Left lobe of liver (tissue), 2 donors: ENCODE measurements around the gene ARL16. TPM values are rescaled to one million over a fixed set of nuclear protein-coding genes. Genes with fewer than 3 reads are reported as not detected.

Source experiments
- ATAC-seq: fragments of 200-7000 bp; cut with Tn5 transposase; one replicate; pipeline ENCODE4 v1.9.1; 2020; ENCODE audit warnings: mild to moderate bottlenecking, moderate library complexity
- DNase-seq: peaks from one replicate; pipeline ENCODE4 v3.0.0-alpha.2; 2020; ENCODE audit warnings: low spot score
- total RNA-seq: library from RNA; stranded (reverse); gene quantifications from one replicate; pipeline ENCODE4 v1.2.1, GENCODE V29; 2021
- donor health status: DM: no; HTN: no; CAD: no; lungs with moderate emphysema.
- donor health status: DM: no; HTN: yes; CAD: no.

ARL16 gene
- total RNA-seq, 1 donor from 2014 or later: 5.1 TPM

DNA sequence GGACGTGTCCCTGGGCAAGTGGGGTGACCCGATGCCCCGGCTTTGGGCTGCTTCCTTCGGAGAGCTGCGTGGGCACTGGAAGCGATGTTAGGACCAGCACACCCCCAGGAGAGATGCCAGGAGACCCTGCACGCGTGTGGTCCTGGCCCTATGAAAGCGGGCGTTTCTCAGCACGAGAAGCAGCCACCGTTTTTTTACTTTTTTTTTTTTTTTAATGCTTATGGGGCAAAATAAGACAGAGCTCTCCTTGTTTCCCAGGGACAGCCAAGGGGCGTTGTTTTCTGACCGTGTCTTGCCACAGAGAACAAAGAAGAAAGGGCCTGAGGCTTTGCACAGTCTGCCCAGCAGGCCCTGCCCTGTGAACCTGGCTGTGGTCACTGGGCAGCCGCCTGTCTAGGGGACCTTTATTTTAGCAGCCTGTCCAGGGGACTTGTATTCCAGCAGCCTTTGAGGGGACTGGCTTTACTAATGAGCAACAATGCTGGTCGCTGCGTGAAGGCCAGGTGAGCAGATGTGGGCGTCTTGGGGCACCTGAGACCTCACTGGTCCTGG is 29.5 kb upstream of the ARL16 start:
- ATAC-seq: peak; percentile 3
- no peak for DNase-seq

DNA sequence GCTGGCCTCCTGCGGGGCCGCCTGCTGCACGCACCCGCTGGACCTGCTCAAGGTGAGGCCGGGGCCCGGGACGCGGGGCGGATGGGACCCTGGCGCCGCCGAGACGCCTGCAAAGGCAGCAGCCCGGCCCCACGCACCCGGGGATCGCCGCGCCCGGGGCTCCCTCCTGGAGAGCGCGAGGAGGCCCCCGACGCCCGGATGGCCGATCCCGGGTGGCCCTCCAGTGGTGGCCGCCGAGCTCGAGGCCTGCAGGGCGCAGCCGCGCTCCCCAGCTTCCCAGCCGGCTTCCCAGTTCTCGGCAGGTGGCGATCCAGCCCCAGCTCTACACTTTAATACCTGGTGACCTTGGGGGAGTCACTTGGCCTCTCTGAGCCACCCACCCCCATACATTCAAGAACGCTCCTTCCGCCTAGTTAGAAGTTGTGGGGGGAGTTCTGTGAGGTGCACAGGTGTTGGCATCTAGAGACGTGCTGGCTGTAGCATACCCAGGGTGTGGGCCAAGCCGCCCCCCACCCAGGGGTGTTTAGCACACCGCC is 28.9 kb upstream of the ARL16 start:
- DNase-seq (no peak), ATAC-seq (peak; percentile 1)

DNA sequence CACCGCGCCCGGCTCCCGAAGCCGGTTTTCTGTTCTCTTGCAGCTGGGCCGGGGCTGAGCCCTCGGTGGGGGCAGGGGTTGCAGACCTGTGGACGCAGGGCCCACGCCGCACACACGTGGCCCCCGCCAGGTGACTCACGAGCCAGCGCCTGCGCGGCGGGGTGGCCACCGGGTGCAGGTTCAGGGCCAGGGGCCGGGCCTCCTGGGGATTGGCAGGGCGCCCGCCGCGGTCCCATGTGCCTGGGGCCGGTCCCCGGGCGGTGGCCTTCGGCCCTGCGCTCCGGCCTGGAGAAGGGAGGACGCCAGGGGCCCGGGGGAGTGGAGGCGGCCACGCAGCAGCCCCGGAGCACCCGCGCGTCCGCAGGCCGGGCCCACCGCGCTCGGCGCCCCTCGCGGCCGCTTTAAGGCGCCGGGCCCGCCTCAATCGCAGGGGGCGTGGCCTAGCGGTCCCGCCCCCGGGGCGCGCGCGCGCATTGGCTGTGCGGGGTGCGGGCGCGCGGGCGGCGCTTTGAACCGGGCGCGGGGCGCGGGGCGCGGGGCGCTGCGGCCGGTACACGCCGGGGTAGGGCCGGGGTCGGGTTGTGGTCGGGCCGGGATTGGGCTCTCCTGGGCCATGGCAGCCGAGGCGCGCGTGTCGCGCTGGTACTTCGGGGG is 28.3 kb upstream of the ARL16 start, which contains the start of gene SLC25A10:
Gene SLC25A10, plus strand, starts transcription at position 471 of the 654 bp plus-strand sequence. Its CDS starts 143 bp downstream, at position 614.
- ATAC-seq: peak; percentile 62
- peak; percentile 97 for DNase-seq

DNA sequence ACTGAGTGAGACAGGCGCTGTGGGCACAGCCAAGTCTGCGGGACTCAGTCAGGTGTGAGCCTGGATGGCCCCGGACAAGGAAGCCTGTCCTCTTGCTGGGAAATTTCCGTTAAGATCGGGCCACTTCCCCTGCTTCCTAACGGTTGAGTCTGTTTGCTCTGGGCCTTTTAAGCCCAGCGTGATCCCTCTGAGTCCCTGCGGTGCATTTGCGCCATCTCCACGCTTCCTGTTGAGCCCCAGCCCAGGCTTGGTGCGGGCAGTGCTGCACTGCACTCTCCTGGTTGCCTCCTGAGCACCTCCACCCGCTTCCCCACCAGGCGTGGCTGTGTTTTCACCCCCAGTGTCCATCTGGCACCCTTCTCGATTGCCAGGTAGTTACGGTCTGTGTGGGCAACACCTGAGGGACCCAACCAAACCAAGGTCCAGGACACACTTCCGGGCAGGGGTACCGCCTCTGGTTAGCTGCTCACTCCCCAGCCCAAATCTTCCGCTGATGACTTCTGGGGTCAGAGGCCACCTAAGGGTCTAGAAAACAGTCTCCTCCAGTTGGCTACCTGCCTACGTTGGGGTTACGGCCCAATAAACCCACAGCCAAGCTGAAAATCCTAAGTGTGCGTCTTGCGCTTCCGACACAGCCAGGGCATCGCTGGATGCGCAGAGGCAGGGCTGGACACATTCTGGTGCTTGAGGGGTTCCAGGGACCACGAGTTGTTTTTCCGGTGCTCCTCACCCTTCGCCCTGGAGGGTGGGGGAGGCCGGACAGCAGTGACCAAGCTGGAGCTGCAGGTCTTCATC is 27.1 kb upstream of the ARL16 start:
- ATAC-seq: peak; percentile 8

DNA sequence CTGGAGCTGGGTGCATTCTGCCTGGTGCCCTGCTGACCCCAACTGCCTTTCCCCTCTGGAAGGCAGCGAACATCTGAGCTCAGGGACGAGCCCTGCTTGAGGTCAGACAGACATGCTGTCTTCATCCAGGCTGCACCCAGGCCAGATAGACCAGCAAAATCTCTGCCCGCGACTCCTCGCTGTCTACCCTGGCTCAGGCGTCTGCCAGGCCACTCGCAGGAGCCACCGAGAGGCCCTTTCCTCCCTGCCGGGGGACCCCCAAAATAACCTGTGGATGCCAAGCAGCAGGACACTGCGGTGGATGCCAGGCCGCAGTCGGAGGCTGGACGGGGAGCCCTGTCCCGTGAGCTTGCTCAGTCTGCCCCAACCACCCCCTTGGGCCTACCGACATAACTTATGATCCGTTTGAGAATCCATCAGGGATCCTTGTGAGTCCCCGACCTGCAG is 25.2 kb upstream of the ARL16 start:
- DNase-seq (no peak), ATAC-seq (no peak)

More for the DNA sequence above, 27.1 kb upstream of the ARL16 start:
- DNase-seq: no peak

DNA sequence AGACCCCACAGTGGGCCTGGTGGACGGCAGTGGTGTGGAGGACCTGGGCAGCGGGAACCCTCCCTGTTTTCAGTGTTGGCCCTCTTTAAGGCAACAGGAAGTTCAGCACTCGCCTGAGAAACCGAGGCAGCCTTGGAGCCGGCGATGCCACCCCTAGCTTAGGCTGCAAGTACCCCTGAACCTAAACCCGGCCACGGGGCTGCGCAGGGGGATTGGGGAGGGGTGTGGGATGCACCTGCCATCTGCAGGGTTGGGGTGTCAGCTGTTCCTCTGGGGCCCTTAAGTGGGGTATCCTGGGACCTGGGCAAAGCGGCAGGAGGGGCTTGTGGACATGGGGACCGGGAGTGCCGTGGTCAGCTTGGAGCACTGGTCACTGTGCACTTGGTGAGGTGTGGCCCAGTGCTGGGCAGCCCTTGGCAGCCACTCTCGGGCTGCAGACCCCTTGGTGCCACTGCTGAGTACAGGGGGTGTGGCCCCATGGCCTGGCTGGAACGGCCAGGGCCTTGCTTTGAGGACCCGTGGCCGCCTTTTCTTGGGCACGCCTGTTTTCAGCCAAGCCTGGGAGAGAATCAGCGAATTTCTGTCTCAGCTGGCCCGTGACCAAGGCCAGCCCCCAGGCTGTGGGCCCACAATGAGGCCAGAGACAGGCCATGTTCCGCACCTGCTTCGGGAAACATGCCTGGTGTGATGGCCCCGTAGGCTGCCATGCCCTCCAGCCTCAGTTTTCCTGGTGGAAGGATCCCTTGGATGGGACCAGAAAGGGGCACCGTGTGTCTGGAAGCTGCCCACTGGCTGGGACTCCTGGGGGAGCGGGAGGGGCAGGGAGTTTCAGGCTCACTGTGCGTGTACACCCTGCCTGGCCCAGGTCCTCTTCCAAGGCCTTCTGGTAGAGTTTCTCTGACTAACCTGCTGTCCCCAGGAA is 24.4 kb upstream of the ARL16 start:
- ATAC-seq: no peak
- DNase-seq: no peak

DNA sequence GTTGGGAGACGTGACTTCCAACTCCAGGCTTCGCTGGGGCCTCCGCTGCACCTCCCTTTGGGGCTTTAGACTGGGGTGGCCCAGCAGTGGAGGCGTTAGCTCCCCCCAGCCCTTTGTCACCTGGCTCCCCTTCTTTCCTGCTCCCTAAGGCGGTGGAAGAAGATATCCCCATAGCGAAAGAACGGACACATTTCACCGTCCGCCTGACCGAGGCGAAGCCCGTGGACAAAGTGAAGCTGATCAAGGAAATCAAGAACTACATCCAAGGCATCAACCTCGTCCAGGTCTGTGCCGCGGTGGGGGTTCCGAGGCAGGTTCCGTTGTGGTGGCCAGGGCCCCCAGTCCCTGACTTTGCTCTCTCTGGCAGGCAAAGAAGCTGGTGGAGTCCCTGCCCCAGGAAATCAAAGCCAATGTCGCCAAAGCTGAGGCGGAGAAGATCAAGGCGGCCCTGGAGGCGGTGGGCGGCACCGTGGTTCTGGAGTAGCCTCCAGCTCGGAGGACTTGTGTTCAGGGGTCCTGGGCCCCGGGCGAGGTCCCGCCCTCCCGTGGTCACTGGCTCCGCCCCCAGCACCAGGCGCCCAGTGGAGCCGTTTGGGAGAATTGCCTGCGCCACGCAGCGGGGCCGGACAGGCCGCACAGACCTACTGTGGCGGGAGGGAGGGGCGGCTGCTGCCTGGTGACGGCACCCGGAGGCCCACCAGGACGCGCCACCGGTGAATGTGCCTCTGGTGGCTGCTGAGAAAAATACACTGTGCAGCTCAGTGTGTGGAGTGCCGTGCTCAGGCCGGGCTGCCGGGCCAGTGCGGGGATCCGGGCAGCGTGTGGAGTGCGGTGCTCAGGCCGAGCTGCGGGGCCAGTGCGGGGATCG is 23.4 kb upstream of the ARL16 start:
- no peak for DNase-seq
- no peak for ATAC-seq

DNA sequence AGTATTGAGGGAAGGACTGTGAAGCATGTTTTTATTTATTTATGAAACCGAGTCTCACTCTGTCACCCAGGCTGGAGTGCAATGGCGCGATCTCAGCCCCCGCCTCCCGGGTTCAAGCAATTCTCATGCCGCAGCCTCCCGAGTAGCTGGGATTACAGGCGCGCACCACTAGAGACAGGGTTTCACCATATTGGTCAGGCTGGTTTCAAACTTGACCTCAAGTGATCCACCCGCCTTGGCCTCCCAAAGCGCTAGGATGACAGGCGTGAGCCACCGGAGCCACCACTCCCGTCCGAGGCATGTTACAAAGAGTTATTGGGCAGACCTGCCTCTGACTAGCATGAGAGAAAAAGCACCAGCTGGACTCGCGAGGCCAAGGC is 22.6 kb upstream of the ARL16 start:
- ATAC-seq: no peak
- DNase-seq: no peak

DNA sequence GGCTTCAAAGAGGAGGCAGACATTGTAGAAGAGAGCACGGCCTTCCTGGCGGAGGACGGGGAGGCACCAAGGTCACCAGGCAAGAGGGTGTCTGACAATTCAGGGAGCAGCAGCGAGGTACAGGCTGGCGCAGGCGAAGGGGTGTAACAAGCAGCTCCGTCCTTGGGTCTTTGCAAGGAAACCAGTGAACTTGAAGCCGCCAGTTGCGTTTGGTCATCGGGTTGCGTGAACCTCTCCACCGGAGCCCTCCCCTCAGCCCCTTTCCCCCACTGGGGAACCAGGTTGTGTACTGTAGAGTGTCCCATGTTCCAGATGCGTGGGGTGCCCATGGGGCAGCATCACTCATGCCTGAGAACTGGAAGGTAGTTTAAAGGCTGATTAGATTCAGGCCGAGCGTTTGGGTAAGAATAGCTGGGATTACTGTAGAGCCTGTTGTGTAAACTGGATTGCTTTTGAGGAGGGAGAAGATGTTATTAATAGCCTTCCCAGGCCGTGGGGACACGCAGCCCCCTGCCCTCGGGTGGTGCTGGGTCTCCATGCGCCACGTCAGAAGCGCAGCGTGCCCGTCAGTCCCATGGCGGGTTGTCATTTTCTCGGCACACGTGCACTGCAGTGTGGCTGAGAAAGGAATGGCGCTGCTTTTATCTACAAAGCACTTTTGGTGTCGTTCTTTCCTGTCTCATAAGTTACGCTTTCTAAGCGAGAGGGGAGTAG is 22.1 kb upstream of the ARL16 start:
- ATAC-seq: no peak
- DNase-seq: no peak

DNA sequence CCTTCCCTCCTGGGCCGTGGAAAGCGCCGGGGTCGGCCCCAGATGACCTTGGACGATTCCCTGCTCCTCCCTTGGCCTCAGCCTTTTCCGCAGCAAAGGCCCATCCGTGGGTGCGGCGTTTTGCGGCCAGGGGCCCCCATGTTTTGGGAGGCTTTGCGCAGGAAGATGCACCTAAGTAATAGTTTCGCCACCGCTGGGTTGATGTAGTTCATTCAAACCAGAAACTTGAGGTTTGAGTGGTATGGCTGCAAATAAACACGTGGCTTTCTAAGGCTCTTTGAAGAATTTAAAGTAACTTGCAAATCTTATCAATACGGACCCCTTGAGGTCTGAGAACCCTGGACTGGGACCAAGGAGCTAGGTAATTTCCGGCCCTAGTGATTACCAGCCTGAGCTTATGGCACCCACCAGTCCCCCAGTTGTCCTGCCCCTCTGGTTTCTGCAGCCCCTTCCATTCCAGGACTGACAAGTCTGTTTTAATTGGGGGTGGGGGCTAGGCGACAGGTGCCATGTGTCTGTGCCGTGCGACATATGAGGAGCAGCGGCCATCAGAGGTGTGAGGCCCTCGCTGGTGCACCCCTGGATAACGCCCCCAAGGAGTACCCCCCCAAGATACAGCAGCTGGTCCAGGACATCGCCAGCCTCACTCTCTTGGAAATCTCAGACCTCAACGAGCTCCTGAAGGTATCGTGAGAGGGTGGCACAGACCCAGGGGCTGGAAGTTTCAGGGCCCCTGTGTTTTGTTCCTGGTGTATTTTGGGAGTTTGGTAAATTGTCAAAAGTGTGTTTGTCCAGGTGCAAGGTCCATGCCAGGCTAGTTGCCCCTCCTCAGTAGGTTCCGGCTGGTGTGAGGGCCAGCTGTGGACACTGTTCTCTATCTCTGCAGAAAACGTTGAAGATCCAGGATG is 20.4 kb upstream of the ARL16 start:
- ATAC-seq (peak; percentile 36), DNase-seq (no peak)

DNA sequence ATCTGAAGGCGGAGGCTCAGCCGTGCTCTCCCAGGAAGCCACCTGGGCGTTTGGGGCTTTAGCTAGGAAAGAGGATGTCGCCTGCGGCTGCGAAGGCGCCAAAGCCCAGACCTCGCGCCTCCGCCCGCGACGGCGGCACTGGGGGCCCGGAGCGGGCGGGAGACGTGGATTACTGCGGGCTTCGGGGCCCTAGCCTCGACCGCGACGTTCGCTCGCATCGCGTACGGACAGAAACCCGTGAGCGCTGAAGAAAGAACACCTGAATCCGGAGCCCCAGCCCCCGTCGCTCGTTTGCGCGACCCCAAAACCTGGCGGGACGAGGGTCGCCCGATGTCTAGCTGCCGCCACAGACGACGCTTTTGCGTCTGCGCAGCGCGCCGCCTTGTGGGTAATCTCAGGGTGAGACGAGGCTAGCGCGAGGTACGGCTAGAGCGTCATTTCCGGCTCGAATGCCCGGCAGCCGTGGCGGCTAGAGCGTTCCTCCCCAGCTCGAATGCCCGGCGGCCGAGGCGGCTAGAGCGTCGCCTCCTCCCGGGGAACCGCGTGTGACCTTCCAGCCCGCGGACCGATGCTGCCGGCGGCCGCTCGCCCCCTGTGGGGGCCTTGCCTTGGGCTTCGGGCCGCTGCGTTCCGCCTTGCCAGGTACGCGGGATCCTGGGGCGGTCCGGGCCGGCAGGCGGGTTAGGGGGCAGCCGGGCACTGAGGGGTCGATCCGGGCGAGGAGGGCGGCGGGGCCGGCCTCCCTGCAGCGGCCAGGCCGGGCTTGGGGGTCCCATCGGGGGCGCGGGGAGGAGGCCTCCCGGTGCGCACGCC is 19.5 kb upstream of the ARL16 start, which contains the start of gene MRPL12:
Gene MRPL12, plus strand, starts transcription at position 434 of the 813 bp plus-strand sequence. Its CDS starts 135 bp downstream, at position 569.
- DNase-seq: peak; percentile 96
- ATAC-seq: peak; percentile 83

DNA sequence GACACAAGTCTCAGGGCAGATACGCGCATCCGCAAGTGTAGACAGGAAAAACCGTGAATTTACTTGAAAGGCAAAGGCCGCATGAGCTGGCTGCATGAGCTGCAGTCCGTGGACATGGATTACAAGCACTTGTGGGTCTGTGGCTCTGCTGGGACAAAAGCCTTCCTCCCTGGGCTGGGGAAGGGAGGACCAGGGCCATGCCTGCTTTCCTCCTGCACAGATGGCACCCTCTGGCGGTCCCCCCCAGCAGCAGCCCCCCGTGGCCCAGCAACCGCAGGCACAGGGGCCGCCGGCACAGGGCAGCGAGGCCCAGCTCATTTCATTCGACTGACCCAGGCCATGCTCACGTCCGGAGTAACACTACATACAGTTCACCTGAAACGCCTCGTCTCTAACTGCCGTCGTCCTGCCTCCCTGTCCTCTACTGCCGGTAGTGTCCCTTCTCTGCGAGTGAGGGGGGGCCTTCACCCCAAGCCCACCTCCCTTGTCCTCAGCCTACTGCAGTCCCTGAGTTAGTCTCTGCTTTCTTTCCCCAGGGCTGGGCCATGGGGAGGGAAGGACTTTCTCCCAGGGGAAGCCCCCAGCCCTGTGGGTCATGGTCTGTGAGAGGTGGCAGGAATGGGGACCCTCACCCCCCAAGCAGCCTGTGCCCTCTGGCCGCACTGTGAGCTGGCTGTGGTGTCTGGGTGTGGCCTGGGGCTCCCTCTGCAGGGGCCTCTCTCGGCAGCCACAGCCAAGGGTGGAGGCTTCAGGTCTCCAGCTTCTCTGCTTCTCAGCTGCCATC is 17.9 kb upstream of the ARL16 start:
- ATAC-seq (no peak), DNase-seq (no peak)

DNA sequence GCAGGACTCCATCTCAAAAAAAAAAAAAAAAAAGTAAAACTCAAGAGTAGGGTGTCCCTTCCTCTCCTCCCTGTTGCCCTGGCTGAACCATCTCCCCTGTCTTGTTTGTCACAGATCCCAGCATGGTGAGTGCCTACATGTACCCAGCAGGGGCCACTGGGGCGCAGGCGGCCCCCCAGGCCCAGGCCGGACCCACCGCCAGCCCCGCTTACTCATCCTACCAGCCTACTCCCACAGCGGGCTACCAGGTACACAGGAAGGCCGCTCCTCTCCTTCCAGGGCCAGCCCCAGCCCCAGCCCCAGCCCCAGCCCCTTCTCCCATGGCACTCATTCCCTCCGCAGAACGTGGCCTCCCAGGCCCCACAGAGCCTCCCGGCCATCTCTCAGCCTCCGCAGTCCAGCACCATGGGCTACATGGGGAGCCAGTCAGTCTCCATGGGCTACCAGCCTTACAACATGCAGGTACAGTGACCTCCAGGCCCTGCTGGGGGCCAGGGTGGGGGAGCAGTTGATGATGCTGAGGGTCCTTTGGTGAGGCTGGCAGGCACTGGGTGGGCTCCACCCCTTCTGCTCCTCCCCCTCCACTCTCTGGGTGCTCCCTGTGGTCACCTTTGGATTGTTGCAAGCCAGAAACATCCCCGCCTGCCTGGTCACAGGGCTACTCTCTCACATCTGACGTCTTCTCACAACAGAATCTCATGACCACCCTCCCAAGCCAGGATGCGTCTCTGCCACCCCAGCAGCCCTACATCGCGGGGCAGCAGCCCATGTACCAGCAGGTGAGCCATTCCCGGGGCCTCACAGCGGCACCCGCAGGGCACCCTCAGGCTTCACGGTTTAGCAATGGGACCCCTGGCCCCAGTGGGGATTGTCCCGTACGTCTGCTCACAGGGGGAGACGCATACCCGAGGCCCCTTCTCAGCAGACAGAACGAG is 17.0 kb upstream of the ARL16 start:
- ATAC-seq (no peak), DNase-seq (no peak)

DNA sequence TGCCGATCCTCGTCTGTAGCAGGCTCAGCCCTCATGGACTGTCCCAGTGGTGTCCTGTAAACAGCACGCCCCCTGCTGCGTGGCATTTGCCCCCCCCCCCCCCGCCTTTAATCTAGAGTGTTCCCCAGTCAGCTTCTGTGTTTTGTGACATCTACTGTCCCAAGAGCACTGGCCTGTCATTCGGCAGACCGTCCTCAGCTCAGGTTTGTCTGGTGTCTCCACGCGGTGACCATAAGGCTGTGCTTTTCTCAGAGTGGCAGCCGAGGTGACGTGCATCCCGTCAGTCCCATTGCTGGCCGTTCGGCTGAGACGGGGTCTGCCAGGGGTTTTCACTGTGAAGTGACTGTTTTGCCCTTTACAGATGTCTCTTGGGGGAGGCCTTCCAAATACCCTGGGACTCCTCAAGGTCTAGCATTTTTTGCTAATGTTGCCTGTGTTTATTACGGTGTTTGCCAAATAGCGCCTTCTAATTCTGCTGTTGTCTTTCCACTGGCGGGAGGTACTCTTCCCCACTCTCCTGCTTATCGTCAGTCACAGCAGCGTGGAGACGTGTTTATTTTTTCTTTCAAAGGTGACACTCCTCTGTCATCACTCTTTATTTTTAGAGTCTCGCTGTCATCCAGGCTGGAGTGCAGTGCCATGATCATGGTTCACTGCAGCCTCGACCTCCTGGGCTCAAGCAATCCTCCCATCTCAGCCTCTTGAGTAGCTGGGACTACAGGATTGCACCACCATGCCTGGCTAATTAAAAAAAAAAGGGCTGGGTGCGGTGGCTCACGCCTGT is 13.9 kb upstream of the ARL16 start:
- ATAC-seq (no peak), DNase-seq (no peak)
